Fibroblast of villous mesenchyme (primary cell): ENCODE results near the gene GOLGB1. TPM values are rescaled to one million over a fixed set of nuclear protein-coding genes. Genes with fewer than 3 reads are reported as not detected.

ENCODE experiments used
- DNase-seq: peaks from one replicate; pipeline ENCODE4 v3.0.0-alpha.2; 2010; ENCODE audit warnings: low read depth
- H3K4me3 ChIP-seq: 2 replicates; pipeline ENCODE4 v1.5.1; 2011; ENCODE audit warnings: low read depth, mild to moderate bottlenecking, low read length
- total RNA-seq: library from RNA; depleted of rRNA; stranded (reverse); fragments of >200 nt; gene quantifications from 2 replicates; pipeline ENCODE4 v1.2.3, GENCODE V29; 2012
- TF ChIP-seq, protein P1 (sequence below): IDR thresholded peaks from 2 replicates; pipeline ENCODE4 v1.5.1; 2012; ENCODE audit warnings: low read depth, mild to moderate bottlenecking, low read length; ENCODE audit not compliant: insufficient read depth

Gene GOLGB1
- total RNA-seq, 1 donor, result 51.8 TPM

GRCh38 chr3:121723485-121723884 lies 26.1 kb downstream of the GOLGB1 start:
- TF ChIP-seq, protein P1, sequence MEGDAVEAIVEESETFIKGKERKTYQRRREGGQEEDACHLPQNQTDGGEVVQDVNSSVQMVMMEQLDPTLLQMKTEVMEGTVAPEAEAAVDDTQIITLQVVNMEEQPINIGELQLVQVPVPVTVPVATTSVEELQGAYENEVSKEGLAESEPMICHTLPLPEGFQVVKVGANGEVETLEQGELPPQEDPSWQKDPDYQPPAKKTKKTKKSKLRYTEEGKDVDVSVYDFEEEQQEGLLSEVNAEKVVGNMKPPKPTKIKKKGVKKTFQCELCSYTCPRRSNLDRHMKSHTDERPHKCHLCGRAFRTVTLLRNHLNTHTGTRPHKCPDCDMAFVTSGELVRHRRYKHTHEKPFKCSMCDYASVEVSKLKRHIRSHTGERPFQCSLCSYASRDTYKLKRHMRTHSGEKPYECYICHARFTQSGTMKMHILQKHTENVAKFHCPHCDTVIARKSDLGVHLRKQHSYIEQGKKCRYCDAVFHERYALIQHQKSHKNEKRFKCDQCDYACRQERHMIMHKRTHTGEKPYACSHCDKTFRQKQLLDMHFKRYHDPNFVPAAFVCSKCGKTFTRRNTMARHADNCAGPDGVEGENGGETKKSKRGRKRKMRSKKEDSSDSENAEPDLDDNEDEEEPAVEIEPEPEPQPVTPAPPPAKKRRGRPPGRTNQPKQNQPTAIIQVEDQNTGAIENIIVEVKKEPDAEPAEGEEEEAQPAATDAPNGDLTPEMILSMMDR, result no peak
- DNase-seq, result no peak
- H3K4me3 ChIP-seq, result no peak overlapping the region

DNA sequence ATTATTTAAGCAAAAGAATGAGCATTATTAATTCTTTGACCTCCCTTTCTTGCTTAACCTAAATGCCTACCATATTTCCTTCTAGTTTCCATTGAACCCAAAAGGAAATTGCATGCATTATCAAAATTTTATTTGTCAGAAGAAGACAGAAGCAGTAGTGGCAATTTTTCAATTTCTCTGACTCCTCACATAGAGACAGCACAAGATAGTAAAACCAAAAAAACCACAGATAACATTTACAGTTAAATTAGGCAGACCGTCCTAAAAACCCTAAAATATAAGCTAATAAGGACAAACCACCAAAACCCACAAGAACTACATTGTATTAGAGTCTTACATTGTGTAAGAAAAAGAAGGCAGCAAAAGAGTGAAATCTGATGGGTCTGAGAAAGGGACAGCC lies 27.1 kb downstream of the GOLGB1 start:
- DNase-seq, result no peak
- H3K4me3 ChIP-seq, result no peak overlapping the region
- TF ChIP-seq, protein P1, result no peak

- DNase-seq, result no peak
- TF ChIP-seq, protein P1, result no peak
- H3K4me3 ChIP-seq, result no peak overlapping the region
Measured at GRCh38 chr3:121720163-121720562, 29.4 kb downstream of the GOLGB1 start.

- no peak overlapping the region for H3K4me3 ChIP-seq
- TF ChIP-seq, protein P1, result no peak
- DNase-seq, result no peak
Measured at GRCh38 chr3:121719423-121719822, 30.1 kb downstream of the GOLGB1 start.

- DNase-seq, result no peak
- TF ChIP-seq, protein P1, result no peak
- H3K4me3 ChIP-seq, result no peak overlapping the region
Measured at GRCh38 chr3:121718205-121718846, 31.2 kb downstream of the GOLGB1 start.

- no peak for DNase-seq
- no peak overlapping the region for H3K4me3 ChIP-seq
- TF ChIP-seq, protein P1, result no peak
Measured at GRCh38 chr3:121710347-121710746, 39.2 kb downstream of the GOLGB1 start.
